GM21515 (cell line): ENCODE data around the gene PTPN11.
A peak's percentile ranks its signal among the peaks of the same experiment; 100 is the strongest.
"Not testable (repeated sequence)": the region's sequence is repeated elsewhere in the genome, so short reads cannot be mapped to it uniquely, and the experiment has no call there.

Experiments used
- ATAC-seq: cut with Tn5 transposase; IDR thresholded peaks from one replicate; pipeline ENCODE4 v1.9.1; 2021; ENCODE audit not compliant: unreplicated experiment

The PTPN11 gene

DNA sequence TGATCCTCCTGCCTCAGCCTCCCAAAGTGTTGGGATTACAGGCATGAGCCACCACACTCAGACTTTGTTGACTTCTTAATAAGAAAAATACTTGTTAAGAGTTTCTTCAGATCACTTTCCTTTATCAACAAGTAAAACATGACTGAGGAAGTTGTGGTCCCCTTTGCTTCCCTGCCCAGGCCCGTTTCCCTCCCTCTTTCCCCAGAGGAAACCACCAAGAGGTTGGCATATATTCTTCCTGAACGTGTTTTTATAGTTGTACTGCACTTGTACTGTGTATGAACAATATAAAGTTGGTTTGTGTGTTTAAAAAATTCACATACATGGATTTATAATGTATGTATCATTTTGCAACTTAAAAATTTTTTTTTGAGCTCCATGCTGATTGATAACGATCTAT lies 28.4 kb downstream of the PTPN11 start:
- no peak for ATAC-seq

DNA sequence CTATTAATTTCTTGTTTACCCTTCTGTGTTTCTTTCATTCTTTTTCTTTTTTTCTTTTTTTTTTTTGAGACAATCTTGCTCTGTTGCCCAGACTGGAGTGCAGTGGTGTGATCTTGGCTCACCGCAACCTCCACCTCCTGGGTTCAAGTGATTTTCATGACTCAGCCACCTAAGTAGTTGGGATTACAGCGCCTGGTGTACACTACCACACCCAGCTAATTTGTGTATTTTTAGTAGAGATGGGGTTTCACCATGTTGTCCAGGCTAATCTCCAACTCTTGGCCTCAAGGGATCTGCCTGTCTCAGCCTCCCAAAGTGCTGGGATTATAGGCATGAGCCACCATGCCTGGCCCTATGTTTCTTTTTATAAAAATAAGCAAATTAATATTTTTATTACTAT lies 29.4 kb downstream of the PTPN11 start:
- ATAC-seq, result not testable (repeated sequence)

- ATAC-seq, result no peak
These were observed 32.0 kb downstream of the PTPN11 start for GRCh38 chr12:112450725-112451124.

DNA sequence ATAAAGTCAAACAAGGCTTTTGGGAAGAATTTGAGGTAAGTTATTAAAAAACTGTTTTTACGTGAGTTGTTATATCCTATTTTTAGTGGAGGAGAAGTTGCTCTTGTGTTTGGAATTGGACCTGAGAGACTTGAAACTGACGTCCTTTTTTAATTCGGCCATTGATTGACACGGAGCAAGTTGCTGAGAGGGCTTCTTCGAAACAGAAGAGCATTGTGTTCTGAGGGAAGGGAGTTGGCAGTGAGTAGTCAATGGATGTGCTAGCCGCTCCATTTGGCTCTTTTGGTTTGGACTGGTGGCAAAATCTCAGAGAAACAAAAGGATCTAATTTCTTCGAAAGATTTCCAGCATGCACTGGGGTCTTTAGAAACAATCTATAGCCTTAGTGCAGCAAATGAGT lies 37.3 kb downstream of the PTPN11 start:
- ATAC-seq, result no peak

GRCh38 chr12:112457142-112457541 lies 38.4 kb downstream of the PTPN11 start:
- ATAC-seq, result not testable (repeated sequence)

DNA sequence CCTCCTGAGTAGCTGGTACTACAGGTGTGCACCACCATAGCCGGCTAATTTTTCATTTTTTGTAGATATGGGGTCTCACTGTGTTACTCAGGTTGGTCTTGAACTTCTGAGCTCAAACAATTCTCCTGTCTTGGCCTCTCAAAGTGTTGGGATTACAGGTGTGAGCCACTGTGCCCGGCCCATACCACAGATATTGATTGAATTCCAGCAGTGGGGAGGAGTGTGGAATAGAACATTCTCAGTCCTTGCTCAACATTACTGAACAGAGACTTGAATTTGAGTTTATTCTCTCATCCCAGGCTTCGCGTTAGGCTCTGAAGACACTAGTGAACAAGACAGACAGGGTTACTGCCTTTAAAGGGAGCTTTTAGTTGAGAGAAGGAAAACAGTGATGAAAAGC lies 39.6 kb downstream of the PTPN11 start:
- no peak for ATAC-seq

GRCh38 chr12:112458751-112459150 lies 40.0 kb downstream of the PTPN11 start:
- no peak for ATAC-seq

GRCh38 chr12:112463478-112463877 lies 44.7 kb downstream of the PTPN11 start:
- ATAC-seq, result no peak

- no peak for ATAC-seq
These were observed 45.9 kb downstream of the PTPN11 start for GRCh38 chr12:112464605-112465004.

GRCh38 chr12:112466011-112466422 lies 47.3 kb downstream of the PTPN11 start:
- no peak for ATAC-seq

- ATAC-seq, result no peak
These were observed 48.1 kb downstream of the PTPN11 start for GRCh38 chr12:112466835-112467234.

GRCh38 chr12:112468046-112468445 lies 49.3 kb downstream of the PTPN11 start:
- ATAC-seq, result no peak

GRCh38 chr12:112473056-112473455 lies 54.3 kb downstream of the PTPN11 start:
- ATAC-seq, result no peak

DNA sequence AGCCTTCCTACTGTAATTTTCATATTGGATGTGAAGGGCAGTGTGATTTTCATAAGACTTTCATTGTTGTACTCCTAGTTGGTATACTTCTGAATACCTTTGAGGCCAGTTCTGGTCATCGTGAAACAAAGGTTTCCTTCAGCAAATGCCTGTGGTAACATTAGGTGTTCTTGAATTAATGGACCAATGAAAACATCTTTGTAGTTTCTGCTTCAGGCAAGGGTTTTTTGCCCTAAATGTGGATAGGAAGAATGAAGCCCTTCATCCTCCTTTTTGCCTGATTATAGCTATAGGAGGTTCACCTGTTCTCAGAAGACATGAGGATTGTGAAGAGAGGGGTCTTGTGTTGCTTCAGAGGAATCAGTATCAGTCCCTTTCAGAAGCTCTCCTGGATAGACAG lies 60.7 kb downstream of the PTPN11 start:
- ATAC-seq, result no peak

- ATAC-seq, result no peak
These were observed 62.2 kb downstream of the PTPN11 start for GRCh38 chr12:112480931-112481330.

DNA sequence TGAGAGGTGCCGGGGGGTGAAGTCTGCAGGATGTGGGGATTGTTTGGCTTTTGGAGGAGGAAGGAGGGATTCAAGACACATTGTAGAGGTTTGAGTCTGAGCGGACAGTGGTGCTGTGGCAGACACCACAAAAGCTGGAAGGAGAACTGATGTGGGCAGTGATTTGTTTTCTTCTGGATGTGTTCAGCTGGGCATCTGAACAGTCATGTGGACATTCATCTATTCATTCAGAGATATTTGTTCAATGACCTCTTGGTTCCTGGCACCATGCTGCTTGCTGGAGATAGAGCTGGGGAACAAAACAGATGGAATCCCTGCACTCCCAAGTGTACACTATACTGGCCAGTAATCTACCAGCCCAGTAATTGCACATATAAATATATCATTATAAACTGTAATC lies 64.0 kb downstream of the PTPN11 start:
- ATAC-seq, result no peak

GRCh38 chr12:112486361-112486760 lies 67.6 kb downstream of the PTPN11 start:
- ATAC-seq, result no peak

DNA sequence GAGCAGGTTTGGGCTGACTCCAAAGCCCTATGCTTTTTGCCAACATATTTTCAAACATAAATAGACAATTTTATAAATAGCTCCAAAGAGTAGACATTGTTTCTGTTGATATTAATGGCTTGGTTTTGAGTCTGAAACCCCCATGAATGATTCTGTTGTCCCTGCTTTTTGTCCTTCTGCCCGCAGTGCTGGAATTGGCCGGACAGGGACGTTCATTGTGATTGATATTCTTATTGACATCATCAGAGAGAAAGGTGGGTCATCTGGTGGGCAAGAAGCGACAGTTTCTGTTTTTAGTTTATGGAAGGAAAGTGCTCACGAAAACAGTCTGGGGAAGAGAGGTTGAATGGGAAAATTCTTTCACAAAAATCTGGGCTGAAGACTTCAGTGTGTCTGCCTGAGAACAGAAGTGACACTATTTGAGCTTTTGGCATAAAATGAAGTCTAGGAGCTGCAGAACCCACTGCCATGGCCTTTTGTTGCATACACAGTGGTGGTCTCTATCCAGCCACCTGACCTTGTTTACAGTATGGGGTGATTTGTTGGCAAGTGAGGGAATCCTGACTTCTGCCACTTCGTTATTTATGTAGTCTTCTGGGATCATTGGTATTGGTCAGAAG lies 69.6 kb downstream of the PTPN11 start:
- ATAC-seq, result no peak

DNA sequence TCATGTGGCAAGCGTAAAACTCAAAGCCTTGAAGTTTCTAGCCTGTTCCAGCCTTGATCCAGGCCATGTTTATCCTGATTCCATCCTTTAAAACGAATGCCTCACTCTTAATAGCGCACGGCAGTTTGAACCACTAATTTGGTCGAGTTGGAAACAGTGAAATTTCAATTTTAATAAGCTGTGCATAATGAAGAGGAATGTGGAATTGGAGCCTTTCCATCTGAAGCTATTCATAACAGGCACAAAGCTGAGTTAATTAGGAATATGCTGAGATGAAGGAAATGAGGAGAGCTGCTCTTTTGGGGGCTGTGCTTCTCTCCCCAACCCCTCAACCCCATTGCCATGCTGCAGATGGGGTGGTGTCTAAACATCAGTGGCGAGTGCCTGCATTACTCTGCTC lies 70.7 kb downstream of the PTPN11 start:
- no peak for ATAC-seq

- ATAC-seq, result peak; percentile 63
These were observed 77.7 kb downstream of the PTPN11 start for GRCh38 chr12:112496496-112496895.

- ATAC-seq, result no peak
These were observed 79.8 kb downstream of the PTPN11 start for GRCh38 chr12:112498580-112498979.

GRCh38 chr12:112503512-112503911 lies 84.8 kb downstream of the PTPN11 start:
- ATAC-seq, result no peak

GRCh38 chr12:112506513-112507166 lies 87.9 kb downstream of the PTPN11 start:
- ATAC-seq, result no peak
